RWPE2 (cell line): ENCODE measurements around the gene NOC2L.

Experiments used
- ATAC-seq: fragments of 200-7000 bp; cut with Tn5 transposase; 3 replicates; pipeline ENCODE4 v1.9.1; 2021; ENCODE audit warnings: low read depth
- DNase-seq: peaks from one replicate; pipeline ENCODE4 v3.0.0-alpha.2; 2020; ENCODE audit warnings: low spot score
- H3K27ac ChIP-seq: fragments of 450-650 bp; 2 replicates; pipeline ENCODE4 v1.5.1; 2017; ENCODE audit warnings: mild to moderate bottlenecking; ENCODE audit not compliant: poor library complexity, severe bottlenecking
- H3K27me3 ChIP-seq: fragments of 250-450 bp; sonication (Bioruptor Pico); 2 replicates; pipeline ENCODE4 v1.5.1; 2021; ENCODE audit warnings: mild to moderate bottlenecking, moderate library complexity; ENCODE audit not compliant: insufficient read depth, poor library complexity, severe bottlenecking
- H3K36me3 ChIP-seq: fragments of 250-450 bp; sonication (Bioruptor Pico); 2 replicates; pipeline ENCODE4 v1.5.1; 2020; ENCODE audit warnings: low read depth, mild to moderate bottlenecking, moderate library complexity
- H3K4me1 ChIP-seq: fragments of 250-450 bp; sonication (Bioruptor Pico); 2 replicates; pipeline ENCODE4 v1.5.1; 2021; ENCODE audit warnings: mild to moderate bottlenecking, moderate library complexity; ENCODE audit not compliant: insufficient read depth, poor library complexity, severe bottlenecking
- H3K4me3 ChIP-seq: fragments of 250-450 bp; sonication (Bioruptor Pico); 2 replicates; pipeline ENCODE4 v1.5.1; 2021; ENCODE audit warnings: mild to moderate bottlenecking, moderate library complexity; ENCODE audit not compliant: severe bottlenecking
- H3K9me3 ChIP-seq: fragments of 250-450 bp; sonication (Bioruptor Pico); 2 replicates; pipeline ENCODE4 v1.5.1; 2021; ENCODE audit warnings: mild to moderate bottlenecking, moderate library complexity; ENCODE audit not compliant: severe bottlenecking
- CTCF ChIP-seq: fragments of 450-650 bp; IDR thresholded peaks from one replicate; pipeline ENCODE4 v1.5.1; 2017; ENCODE audit warnings: mild to moderate bottlenecking, moderate library complexity; ENCODE audit not compliant: poor library complexity, severe bottlenecking

The NOC2L gene

GRCh38 chr1:923991-924655, 34.9 kb downstream of the NOC2L start:
- peaks cover 4% of the 10 kb centered on the region for H3K4me1 ChIP-seq
- DNase-seq = no peak
- H3K27ac ChIP-seq = no peak overlapping the region
- no peak for TF ChIP-seq CTCF
- ATAC-seq = no peak
- H3K27me3 ChIP-seq = peaks cover 82% of the 10 kb centered on the region
- peak overlapping the region; percentile 31 for H3K4me3 ChIP-seq
- H3K9me3 ChIP-seq = no peaks in the 10 kb centered on the region
- H3K36me3 ChIP-seq = no peaks in the 10 kb centered on the region

GRCh38 chr1:923131-923990, 35.7 kb downstream of the NOC2L start, which contains the start of gene SAMD11:
Gene SAMD11 (plus strand): TSS chr1:923923. CDS start chr1:924432, 509 bp downstream.
- Histone ChIP-seq H3K4me3 (peak within 1 kb of the TSS; percentile 31), H3K9me3 (no peaks in the 10 kb centered on the region), H3K4me1 (peaks cover 4% of the 10 kb centered on the region), H3K36me3 (no peaks in the 10 kb centered on the region), H3K27me3 (peaks cover 82% of the 10 kb centered on the region), H3K27ac (no peak within 1 kb of the TSS)
- DNase-seq (no peak), ATAC-seq (peak; percentile 33; the same call in 2 of the 3 replicates)
- no peak for TF ChIP-seq CTCF

GRCh38 chr1:921011-921837, 37.8 kb downstream of the NOC2L start:
- H3K27ac ChIP-seq = no peak overlapping the region
- no peak overlapping the region for H3K4me3 ChIP-seq
- H3K36me3 ChIP-seq = no peaks in the 10 kb centered on the region
- ATAC-seq (peak; percentile 66), DNase-seq (no peak)
- H3K9me3 ChIP-seq = no peaks in the 10 kb centered on the region
- peaks cover 4% of the 10 kb centered on the region for H3K4me1 ChIP-seq
- no peak for TF ChIP-seq CTCF
- peaks cover 82% of the 10 kb centered on the region for H3K27me3 ChIP-seq

- no peak for DNase-seq
- no peak overlapping the region for H3K4me3 ChIP-seq
Observed at GRCh38 chr1:920521-920920, 38.5 kb downstream of the NOC2L start.

More at GRCh38 chr1:920521-920920, 38.5 kb downstream of the NOC2L start:
- Histone ChIP-seq H3K9me3 (no peaks in the 10 kb centered on the region), H3K27ac (no peak overlapping the region), H3K36me3 (no peaks in the 10 kb centered on the region), H3K4me1 (peaks cover 4% of the 10 kb centered on the region), H3K27me3 (peaks cover 82% of the 10 kb centered on the region)
- no peak for ATAC-seq
- no peak for TF ChIP-seq CTCF
